ENCODE measurements around the gene ZNF439.
"Not testable (repeated sequence)": the region's sequence is repeated elsewhere in the genome, so short reads cannot be mapped to it uniquely, and the experiment has no call there.

Gene ZNF439

GRCh38 chr19:11848594-11849469 is at the start of gene ZNF439:
TSS of gene ZNF439 (plus strand) at chr19:11848726. CDS start at chr19:11848868, 142 bp downstream.
- Histone ChIP-seq H3K27me3 (replicated peaks; ENCODE audit: control insufficient read depth, insufficient read depth, low read length) (no peaks in the 10 kb centered on the region), H3K4me3 (ENCODE audit: low read length) (peak within 1 kb of the TSS; percentile 78), H3K4me1 (ENCODE audit: control insufficient read depth, insufficient read depth, low read length) (peaks cover 4% of the 10 kb centered on the region), H3K9me3 (ENCODE audit: control insufficient read depth, low read length) (no peaks in the 10 kb centered on the region), H3K9ac (ENCODE audit: low read length) (peak within 1 kb of the TSS; percentile 48), H3K36me3 (ENCODE audit: control insufficient read depth, insufficient read depth, low read length, severe bottlenecking) (no peaks in the 10 kb centered on the region)
- DNase-seq (ENCODE audit: low read depth) = peak; percentile 95

- no peak overlapping the region for H3K9ac ChIP-seq (ENCODE audit: low read length)
- H3K4me1 ChIP-seq (ENCODE audit: control insufficient read depth, insufficient read depth, low read length) = no peaks in the 10 kb centered on the region
- H3K9me3 ChIP-seq (ENCODE audit: control insufficient read depth, low read length) = peaks cover 71% of the 10 kb centered on the region
- peak overlapping the region; percentile 34 for H3K4me3 ChIP-seq (ENCODE audit: low read length)
- no peak for DNase-seq (ENCODE audit: low read depth)
- peaks cover 19% of the 10 kb centered on the region for H3K36me3 ChIP-seq (ENCODE audit: control insufficient read depth, insufficient read depth, low read length, severe bottlenecking)
- H3K27me3 ChIP-seq (replicated peaks; ENCODE audit: control insufficient read depth, insufficient read depth, low read length) = no peaks in the 10 kb centered on the region
These were observed 42.0 kb upstream of the ZNF439 start for GRCh38 chr19:11806354-11807098.

GRCh38 chr19:11807099-11807380 is 41.5 kb upstream of the ZNF439 start:
- H3K4me1 ChIP-seq (ENCODE audit: control insufficient read depth, insufficient read depth, low read length) = no peaks in the 10 kb centered on the region
- peaks cover 19% of the 10 kb centered on the region for H3K36me3 ChIP-seq (ENCODE audit: control insufficient read depth, insufficient read depth, low read length, severe bottlenecking)
- no peaks in the 10 kb centered on the region for H3K27me3 ChIP-seq (replicated peaks; ENCODE audit: control insufficient read depth, insufficient read depth, low read length)
- no peak for DNase-seq (ENCODE audit: low read depth)
- H3K9me3 ChIP-seq (ENCODE audit: control insufficient read depth, low read length) = peaks cover 71% of the 10 kb centered on the region
- no peak overlapping the region for H3K9ac ChIP-seq (ENCODE audit: low read length)
- H3K4me3 ChIP-seq (ENCODE audit: low read length) = peak overlapping the region; percentile 34

GRCh38 chr19:11813703-11814028 is 34.9 kb upstream of the ZNF439 start:
- Histone ChIP-seq H3K9me3 (ENCODE audit: control insufficient read depth, low read length) (peaks cover 13% of the 10 kb centered on the region), H3K4me1 (ENCODE audit: control insufficient read depth, insufficient read depth, low read length) (peaks cover 4% of the 10 kb centered on the region), H3K27me3 (replicated peaks; ENCODE audit: control insufficient read depth, insufficient read depth, low read length) (no peaks in the 10 kb centered on the region), H3K36me3 (ENCODE audit: control insufficient read depth, insufficient read depth, low read length, severe bottlenecking) (no peaks in the 10 kb centered on the region), H3K9ac (ENCODE audit: low read length) (peak overlapping the region; percentile 93), H3K4me3 (ENCODE audit: low read length) (peak overlapping the region; percentile 91)
- DNase-seq (ENCODE audit: low read depth) = no peak

- H3K4me3 ChIP-seq (ENCODE audit: low read length) = peak within 1 kb of the TSS; percentile 91
- H3K4me1 ChIP-seq (ENCODE audit: control insufficient read depth, insufficient read depth, low read length) = peaks cover 4% of the 10 kb centered on the region
- peaks cover 8% of the 10 kb centered on the region for H3K9me3 ChIP-seq (ENCODE audit: control insufficient read depth, low read length)
- peak; percentile 97 for DNase-seq (ENCODE audit: low read depth)
- H3K36me3 ChIP-seq (ENCODE audit: control insufficient read depth, insufficient read depth, low read length, severe bottlenecking) = no peaks in the 10 kb centered on the region
- peak within 1 kb of the TSS; percentile 93 for H3K9ac ChIP-seq (ENCODE audit: low read length)
- H3K27me3 ChIP-seq (replicated peaks; ENCODE audit: control insufficient read depth, insufficient read depth, low read length) = no peaks in the 10 kb centered on the region
These were observed 34.4 kb upstream of the ZNF439 start, which contains the start of gene ZNF440 for GRCh38 chr19:11814029-11814699. TSS of gene ZNF440 (plus strand) at chr19:11814273. CDS start at chr19:11814448, 175 bp downstream.

GRCh38 chr19:11814700-11815035 is 33.9 kb upstream of the ZNF439 start:
- Histone ChIP-seq H3K27me3 (replicated peaks; ENCODE audit: control insufficient read depth, insufficient read depth, low read length) (no peaks in the 10 kb centered on the region), H3K9me3 (ENCODE audit: control insufficient read depth, low read length) (peaks cover 3% of the 10 kb centered on the region), H3K4me1 (ENCODE audit: control insufficient read depth, insufficient read depth, low read length) (peaks cover 4% of the 10 kb centered on the region), H3K36me3 (ENCODE audit: control insufficient read depth, insufficient read depth, low read length, severe bottlenecking) (peaks cover 4% of the 10 kb centered on the region), H3K9ac (ENCODE audit: low read length) (peak overlapping the region; percentile 93), H3K4me3 (ENCODE audit: low read length) (peak overlapping the region; percentile 91)
- peak; percentile 58 for DNase-seq (ENCODE audit: low read depth)

GRCh38 chr19:11821474-11822109 is 26.9 kb upstream of the ZNF439 start:
- Histone ChIP-seq H3K4me1 (ENCODE audit: control insufficient read depth, insufficient read depth, low read length) (no peaks in the 10 kb centered on the region), H3K36me3 (ENCODE audit: control insufficient read depth, insufficient read depth, low read length, severe bottlenecking) (peaks cover 11% of the 10 kb centered on the region), H3K27me3 (replicated peaks; ENCODE audit: control insufficient read depth, insufficient read depth, low read length) (no peaks in the 10 kb centered on the region), H3K9ac (ENCODE audit: low read length) (no peak overlapping the region), H3K4me3 (ENCODE audit: low read length) (no peak overlapping the region), H3K9me3 (ENCODE audit: control insufficient read depth, low read length) (no peaks in the 10 kb centered on the region)
- peak; percentile 7 for DNase-seq (ENCODE audit: low read depth)

- not testable (repeated sequence) for DNase-seq (ENCODE audit: low read depth); H3K9ac ChIP-seq (ENCODE audit: low read length); H3K4me3 ChIP-seq (ENCODE audit: low read length); H3K27me3 ChIP-seq (replicated peaks; ENCODE audit: control insufficient read depth, insufficient read depth, low read length); H3K4me1 ChIP-seq (ENCODE audit: control insufficient read depth, insufficient read depth, low read length)
- Histone ChIP-seq H3K36me3 (ENCODE audit: control insufficient read depth, insufficient read depth, low read length, severe bottlenecking) (peaks cover 61% of the 10 kb centered on the region), H3K9me3 (ENCODE audit: control insufficient read depth, low read length) (peaks cover 60% of the 10 kb centered on the region)
These were observed 19.3 kb upstream of the ZNF439 start for GRCh38 chr19:11828957-11829876.

GRCh38 chr19:11832253-11832912 is 16.1 kb upstream of the ZNF439 start:
- H3K4me3 ChIP-seq (ENCODE audit: low read length) = peak overlapping the region; percentile 62
- no peaks in the 10 kb centered on the region for H3K27me3 ChIP-seq (replicated peaks; ENCODE audit: control insufficient read depth, insufficient read depth, low read length)
- DNase-seq (ENCODE audit: low read depth) = no peak
- no peaks in the 10 kb centered on the region for H3K4me1 ChIP-seq (ENCODE audit: control insufficient read depth, insufficient read depth, low read length)
- peaks cover 68% of the 10 kb centered on the region for H3K36me3 ChIP-seq (ENCODE audit: control insufficient read depth, insufficient read depth, low read length, severe bottlenecking)
- peaks cover 84% of the 10 kb centered on the region for H3K9me3 ChIP-seq (ENCODE audit: control insufficient read depth, low read length)
- H3K9ac ChIP-seq (ENCODE audit: low read length) = no peak overlapping the region

- no peaks in the 10 kb centered on the region for H3K4me1 ChIP-seq (ENCODE audit: control insufficient read depth, insufficient read depth, low read length)
These were observed 15.0 kb upstream of the ZNF439 start for GRCh38 chr19:11833541-11833940.

More at GRCh38 chr19:11833541-11833940, 15.0 kb upstream of the ZNF439 start:
- DNase-seq (ENCODE audit: low read depth) = no peak
- H3K27me3 ChIP-seq (replicated peaks; ENCODE audit: control insufficient read depth, insufficient read depth, low read length) = no peaks in the 10 kb centered on the region
- peaks cover 64% of the 10 kb centered on the region for H3K36me3 ChIP-seq (ENCODE audit: control insufficient read depth, insufficient read depth, low read length, severe bottlenecking)
- H3K9ac ChIP-seq (ENCODE audit: low read length) = no peak overlapping the region
- peak overlapping the region; percentile 62 for H3K4me3 ChIP-seq (ENCODE audit: low read length)
- H3K9me3 ChIP-seq (ENCODE audit: control insufficient read depth, low read length) = peaks cover 85% of the 10 kb centered on the region

Data from adipocyte (in vitro differentiated cells).